ENCODE data around the gene NDUFA11. TPM values are rescaled to one million over a fixed set of nuclear protein-coding genes. Genes with fewer than 3 reads are reported as not detected.

The NDUFA11 gene
- total and polyA plus RNA-seq, 2 of the 13 experiments (the other 11 are each of a cell fraction or from before 2014, with no cell fraction given): 286 to 378 TPM

GRCh38 chr19:5903624-5904351 is at the start of gene NDUFA11 (continued):
- TF ChIP-seq UBTF (CRISPR knock-in tag; IDR thresholded peaks at IDR 0.05): peak; percentile 41; the same call in 1 of the 2 replicates
- no peak for TF ChIP-seq MLLT10 (CRISPR knock-in tag; IDR thresholded peaks at IDR 0.05)
- TF ChIP-seq, protein P1, sequence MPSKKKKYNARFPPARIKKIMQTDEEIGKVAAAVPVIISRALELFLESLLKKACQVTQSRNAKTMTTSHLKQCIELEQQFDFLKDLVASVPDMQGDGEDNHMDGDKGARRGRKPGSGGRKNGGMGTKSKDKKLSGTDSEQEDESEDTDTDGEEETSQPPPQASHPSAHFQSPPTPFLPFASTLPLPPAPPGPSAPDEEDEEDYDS (CRISPR knock-in tag; IDR thresholded peaks at IDR 0.05): no peak
- TF ChIP-seq ATRX (CRISPR knock-in tag; IDR thresholded peaks at IDR 0.05; ENCODE audit: borderline replicate concordance): no peak
- peak; percentile 93 for TF ChIP-seq ZNF33A (CRISPR knock-in tag; IDR thresholded peaks at IDR 0.05; ENCODE audit: borderline replicate concordance)
- peak; percentile 90 for TF ChIP-seq PHF20 (CRISPR knock-in tag; IDR thresholded peaks at IDR 0.05)
- TF ChIP-seq, protein P2, sequence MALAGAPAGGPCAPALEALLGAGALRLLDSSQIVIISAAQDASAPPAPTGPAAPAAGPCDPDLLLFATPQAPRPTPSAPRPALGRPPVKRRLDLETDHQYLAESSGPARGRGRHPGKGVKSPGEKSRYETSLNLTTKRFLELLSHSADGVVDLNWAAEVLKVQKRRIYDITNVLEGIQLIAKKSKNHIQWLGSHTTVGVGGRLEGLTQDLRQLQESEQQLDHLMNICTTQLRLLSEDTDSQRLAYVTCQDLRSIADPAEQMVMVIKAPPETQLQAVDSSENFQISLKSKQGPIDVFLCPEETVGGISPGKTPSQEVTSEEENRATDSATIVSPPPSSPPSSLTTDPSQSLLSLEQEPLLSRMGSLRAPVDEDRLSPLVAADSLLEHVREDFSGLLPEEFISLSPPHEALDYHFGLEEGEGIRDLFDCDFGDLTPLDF (CRISPR knock-in tag; IDR thresholded peaks at IDR 0.05): peak; percentile 85; the same call in 1 of the 2 replicates
- TF ChIP-seq ZNF552 (CRISPR knock-in tag; IDR thresholded peaks at IDR 0.05; ENCODE audit: borderline replicate concordance): peak; percentile 68; the same call in 1 of the 2 replicates
- no peak; the same call in 1 of the 2 replicates for TF ChIP-seq ZNF318 (CRISPR knock-in tag; IDR thresholded peaks at IDR 0.05)
- 0 out of 2 replicates have a peak, but pooled peaks have one; percentile 8 for TF ChIP-seq HNF4A (CRISPR knock-in tag; IDR thresholded peaks at IDR 0.05)
- peak; percentile 85 for TF ChIP-seq PTBP1 (IDR thresholded peaks at IDR 0.05; ENCODE audit: low read depth, low read length, poor library complexity, severe bottlenecking)
- TF ChIP-seq SP2 (CRISPR knock-in tag; IDR thresholded peaks at IDR 0.05): no peak
